BJ (cell line): ENCODE measurements around the gene TGM4. TPM values are rescaled to one million over a fixed set of nuclear protein-coding genes. Genes with fewer than 3 reads are reported as not detected.

Source experiments
- CTCF ChIA-PET: fragments of 350-600 bp; formaldehyde crosslinking; extraction: SDS; loops from one replicate; lab custom pipeline; 2021; ENCODE audit warnings: antibody characterized with exemption, inconsistent platforms; lab: Yijun Ruan, JAX
- POLR2A ChIA-PET: fragments of 300-600 bp; sonication (Branson Sonifier 250); formaldehyde crosslinking; extraction: SDS; loops from one replicate; lab custom pipeline; 2021; ENCODE audit warnings: antibody characterized with exemption; lab: Charles Lee
- DNase-seq: peaks from one replicate; pipeline ENCODE4 v3.0.0-alpha.2; 2011; ENCODE audit warnings: low read depth
- H3K27me3 ChIP-seq: 2 replicates; pipeline ENCODE4 v1.6.0; 2011; ENCODE audit warnings: low read length; ENCODE audit not compliant: control insufficient read depth, insufficient read depth
- H3K36me3 ChIP-seq: 2 replicates; pipeline ENCODE4 v1.5.1; 2011; ENCODE audit warnings: low read length; ENCODE audit not compliant: control insufficient read depth, insufficient read depth
- H3K4me3 ChIP-seq: 2 replicates; pipeline ENCODE4 v1.5.1; 2011; ENCODE audit warnings: low read depth, mild to moderate bottlenecking, control low read depth, low read length
- CTCF ChIP-seq: IDR thresholded peaks from 2 replicates; pipeline ENCODE4 v1.5.1; 2011; ENCODE audit warnings: low read depth, mild to moderate bottlenecking, control low read depth, inconsistent platforms, low read length, moderate library complexity; ENCODE audit not compliant: insufficient read depth
- polyA plus RNA-seq: library from polyadenylated mRNA; depleted of rRNA; stranded (reverse); fragments of >200 nt; gene quantifications from 2 replicates; pipeline ENCODE4 v1.2.3, GENCODE V29; 2011

The TGM4 gene
- polyA plus RNA-seq, 1 experiment = not detected

GRCh38 chr3:44903751-44904150, 29.3 kb downstream of the TGM4 start:
- H3K36me3 ChIP-seq = no peaks in the 10 kb centered on the region
- H3K4me3 ChIP-seq = no peak overlapping the region
- TF ChIP-seq CTCF = no peak
- no peak for DNase-seq
- ChIA-PET POLR2A (no interaction called here), CTCF (no interaction called here)
- peaks cover 5% of the 10 kb centered on the region; the same call in 1 of the 2 replicates for H3K27me3 ChIP-seq

- POLR2A ChIA-PET = no interaction called here
- Histone ChIP-seq H3K27me3 (peaks cover 4% of the 10 kb centered on the region; the same call in 1 of the 2 replicates), H3K36me3 (no peaks in the 10 kb centered on the region), H3K4me3 (no peak overlapping the region)
- DNase-seq = no peak
- TF ChIP-seq CTCF = no peak
- CTCF ChIA-PET = interaction anchor here (1.0 to 1.6 kb wide), 3 partner anchors 9 to 373 kb away, joined by 4 to 7 read pairs (median 5); no protein-coding TSS in a partner anchor
These were observed 31.2 kb downstream of the TGM4 start for GRCh38 chr3:44905446-44906157.

GRCh38 chr3:44906997-44907396, 32.6 kb downstream of the TGM4 start:
- ChIA-PET CTCF (interaction anchor here (1.0 to 1.6 kb wide), 2 partner anchors 8 to 13 kb away, joined by 4 to 7 read pairs; no protein-coding TSS in a partner anchor), POLR2A (no interaction called here)
- no peak for DNase-seq
- no peak for TF ChIP-seq CTCF
- no peaks in the 10 kb centered on the region for H3K36me3 ChIP-seq
- peaks cover 4% of the 10 kb centered on the region; the same call in 1 of the 2 replicates for H3K27me3 ChIP-seq
- no peak overlapping the region for H3K4me3 ChIP-seq

- ChIA-PET CTCF (no interaction called here), POLR2A (no interaction called here)
- no peak for TF ChIP-seq CTCF
- DNase-seq = no peak
- H3K27me3 ChIP-seq = peaks cover 4% of the 10 kb centered on the region; the same call in 1 of the 2 replicates
- H3K4me3 ChIP-seq = no peak overlapping the region
- H3K36me3 ChIP-seq = no peaks in the 10 kb centered on the region
These were observed 33.2 kb downstream of the TGM4 start for GRCh38 chr3:44907612-44908011.

GRCh38 chr3:44909063-44909462, 34.7 kb downstream of the TGM4 start:
- ChIA-PET CTCF (interaction anchor here (1.4 kb wide), 2 partner anchors 11 to 377 kb away, joined by 3 to 6 read pairs; no protein-coding TSS in a partner anchor), POLR2A (no interaction called here)
- no peaks in the 10 kb centered on the region for H3K36me3 ChIP-seq

More at GRCh38 chr3:44909063-44909462, 34.7 kb downstream of the TGM4 start:
- H3K27me3 ChIP-seq = peaks cover 4% of the 10 kb centered on the region; the same call in 1 of the 2 replicates
- TF ChIP-seq CTCF = no peak
- DNase-seq = no peak
- H3K4me3 ChIP-seq = no peak overlapping the region
